ENCODE measurements around the gene S100Z.
A peak's percentile ranks its signal among the peaks of the same experiment; 100 is the strongest.
"Not testable (repeated sequence)": the region's sequence is repeated elsewhere in the genome, so short reads cannot be mapped to it uniquely, and the experiment has no call there.

S100Z gene

DNA sequence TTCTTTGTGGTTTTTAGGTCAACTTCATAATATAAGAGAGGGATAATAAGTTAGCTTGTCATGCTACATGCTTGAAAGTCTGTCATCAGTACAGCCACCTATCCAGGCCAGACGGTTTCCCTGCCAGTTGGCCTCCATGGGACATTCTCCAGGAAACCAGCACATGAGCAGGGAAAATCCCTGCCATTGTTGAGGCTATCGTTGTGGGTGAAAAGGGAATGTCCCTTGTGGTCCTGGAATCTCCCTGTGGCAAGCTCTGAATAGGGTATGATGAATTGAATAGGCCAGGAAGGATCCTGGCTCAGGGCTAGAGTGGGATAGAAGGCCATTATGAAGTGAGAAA, 18.7 kb upstream of the S100Z start:
- DNase-seq: no peak

DNA sequence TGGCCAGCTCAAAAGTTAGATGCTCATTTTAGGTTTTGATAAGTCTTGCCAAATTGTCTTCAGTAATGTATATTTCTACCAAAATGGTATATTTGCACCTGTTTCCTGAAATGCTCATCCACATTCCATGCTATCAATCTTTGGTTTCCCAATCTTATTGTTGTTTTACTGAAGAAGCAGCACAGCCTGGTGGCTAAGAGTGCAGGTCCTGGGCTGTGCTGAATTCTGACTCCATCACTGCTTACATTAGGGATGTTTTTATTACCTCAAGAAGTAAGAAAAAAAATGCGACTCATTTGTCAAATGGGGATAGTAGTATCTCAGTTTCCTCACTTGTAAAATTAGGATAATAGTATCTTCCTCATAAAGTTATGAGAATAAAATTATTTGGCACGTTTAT, 13.6 kb upstream of the S100Z start:
- DNase-seq: no peak

DNA sequence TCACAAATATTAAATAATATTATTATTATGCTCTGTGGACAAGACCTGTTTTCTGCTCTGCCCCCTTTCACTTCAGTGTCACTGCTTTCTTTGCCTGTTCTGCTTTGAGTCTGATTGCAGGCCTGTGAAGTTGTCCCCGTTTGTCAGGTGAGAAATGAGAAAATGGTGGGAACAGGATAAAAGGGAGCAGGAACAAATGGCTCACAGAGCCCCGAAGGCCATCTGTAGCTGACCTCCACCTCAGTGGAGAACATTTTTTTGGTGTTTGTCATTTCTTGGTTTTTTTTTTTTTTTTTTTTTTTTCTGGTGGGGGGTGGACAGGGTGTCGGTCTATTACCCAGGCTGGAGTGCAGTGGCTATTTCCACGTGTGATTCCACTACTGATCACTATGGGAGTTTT, 13.2 kb upstream of the S100Z start:
- no peak for DNase-seq

- DNase-seq: no peak
Measured at GRCh38 chr5:76838481-76839261, 11.1 kb upstream of the S100Z start.

GRCh38 chr5:76841361-76841760, 8.5 kb upstream of the S100Z start:
- DNase-seq: no peak

- no peak for DNase-seq
Measured at GRCh38 chr5:76845890-76846289, 3.9 kb upstream of the S100Z start.

- no peak for DNase-seq
Measured at GRCh38 chr5:76850543-76851145, 830 bp downstream of the S100Z start.

DNA sequence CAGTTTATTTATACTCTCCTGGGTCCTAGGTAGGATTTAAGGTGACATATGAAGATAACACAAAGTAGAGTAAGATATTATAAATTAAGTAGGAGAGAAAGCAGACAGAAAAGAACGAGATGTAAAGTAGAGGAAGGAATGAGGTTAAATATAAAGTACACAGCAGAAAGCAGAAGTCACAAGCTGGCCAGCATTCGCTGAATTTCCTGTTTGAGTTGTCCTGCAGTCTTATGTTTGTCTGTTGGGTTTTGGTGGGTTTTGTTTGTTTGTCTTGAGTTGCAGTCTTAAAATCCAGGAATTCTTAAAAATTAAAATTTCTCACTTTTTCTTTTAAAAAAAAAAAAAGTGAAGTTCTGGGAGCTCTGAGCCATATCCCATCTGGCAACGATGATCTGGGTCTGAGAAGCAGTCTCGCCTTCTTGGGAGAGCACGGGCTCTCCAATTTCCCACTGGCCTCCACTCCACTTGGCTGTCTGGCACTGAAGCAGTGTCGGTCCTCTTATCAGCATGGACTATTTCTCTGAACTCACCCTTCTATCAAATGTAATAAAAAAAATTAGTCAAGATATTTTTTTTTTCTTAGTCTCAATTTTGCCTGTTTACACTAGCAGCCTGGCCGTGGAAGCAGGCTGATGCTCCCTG, 2.0 kb downstream of the S100Z start:
- DNase-seq: no peak

DNA sequence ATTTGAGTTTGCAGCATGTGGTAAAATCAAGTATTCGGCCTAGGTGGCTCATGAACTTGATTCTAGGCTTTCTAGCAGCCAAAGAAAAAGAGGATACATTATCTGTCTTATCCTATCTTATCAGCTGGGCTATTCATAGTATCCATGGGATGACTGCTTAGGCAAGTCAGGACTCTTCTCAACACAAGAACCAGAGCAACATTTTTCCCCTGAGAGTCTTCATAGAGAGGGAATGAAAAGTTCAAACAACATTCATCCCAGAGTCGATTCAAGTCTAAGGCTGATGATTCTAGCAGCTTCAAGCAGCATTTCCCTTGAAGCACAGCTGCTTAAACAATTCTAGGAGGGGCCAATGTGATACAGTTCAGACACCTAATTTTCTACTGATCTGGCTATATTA, 3.0 kb downstream of the S100Z start:
- DNase-seq: no peak

DNA sequence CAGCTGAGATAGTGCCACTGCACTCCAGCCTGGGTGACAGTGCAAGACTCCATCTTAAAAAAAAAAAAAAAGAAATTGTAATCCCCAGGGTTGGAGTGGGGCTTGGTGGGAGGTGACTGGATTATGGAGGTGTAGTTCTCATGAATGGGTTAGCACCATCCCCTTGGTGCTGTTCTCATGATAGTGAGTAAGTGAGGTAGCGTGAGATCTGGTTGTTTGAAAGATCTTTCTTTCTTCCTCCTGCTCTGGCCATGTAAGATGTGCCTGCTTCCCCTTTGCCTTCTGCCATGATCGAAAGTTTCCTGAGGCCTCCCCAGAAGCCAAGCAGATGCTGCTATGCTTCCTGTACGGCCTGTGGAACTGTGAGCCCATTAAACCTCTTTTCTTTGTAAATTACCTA, 3.9 kb downstream of the S100Z start:
- not testable (repeated sequence) for DNase-seq

- DNase-seq: no peak
Measured at GRCh38 chr5:76854644-76855043, 4.8 kb downstream of the S100Z start.

DNA sequence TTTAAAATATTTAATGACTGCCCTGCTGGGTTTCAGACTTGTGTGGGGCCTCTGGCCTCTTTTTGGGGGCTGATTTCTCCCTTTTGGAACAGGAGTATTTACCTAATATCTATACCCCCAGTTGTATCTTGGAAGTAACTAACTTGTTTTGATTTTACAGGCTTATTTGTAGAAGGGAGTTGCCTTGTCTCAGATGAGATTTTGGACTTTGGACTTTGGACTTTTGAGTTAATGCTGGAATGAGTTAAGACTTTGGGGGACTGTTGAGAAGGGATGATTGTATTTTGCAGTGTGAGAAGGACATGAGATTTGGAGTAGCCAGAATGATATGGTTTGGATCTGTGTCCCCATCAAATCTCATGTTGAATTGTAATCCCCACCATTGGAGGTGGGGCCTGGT, 5.7 kb downstream of the S100Z start:
- not testable (repeated sequence) for DNase-seq

GRCh38 chr5:76855961-76856360, 6.1 kb downstream of the S100Z start:
- no peak for DNase-seq

DNA sequence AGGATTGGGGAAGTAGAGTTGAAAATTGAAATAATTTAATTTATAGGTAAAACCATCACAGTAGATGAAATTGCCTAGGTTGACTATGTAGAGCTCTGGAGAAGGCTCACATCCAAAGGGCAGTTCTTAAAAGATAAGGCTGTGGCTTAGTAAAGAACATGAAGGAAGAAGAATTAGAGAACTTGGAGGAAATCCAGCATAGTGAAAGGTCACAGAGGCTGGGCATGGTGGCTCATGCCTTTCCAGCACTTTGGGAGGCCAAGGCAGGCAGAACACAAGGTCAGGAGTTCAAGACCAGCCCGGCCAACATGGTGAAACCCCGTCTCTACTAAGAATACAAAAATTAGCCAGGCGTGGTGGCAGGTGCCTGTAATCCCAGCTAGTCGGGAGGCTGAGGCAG, 7.0 kb downstream of the S100Z start:
- not testable (repeated sequence) for DNase-seq

DNA sequence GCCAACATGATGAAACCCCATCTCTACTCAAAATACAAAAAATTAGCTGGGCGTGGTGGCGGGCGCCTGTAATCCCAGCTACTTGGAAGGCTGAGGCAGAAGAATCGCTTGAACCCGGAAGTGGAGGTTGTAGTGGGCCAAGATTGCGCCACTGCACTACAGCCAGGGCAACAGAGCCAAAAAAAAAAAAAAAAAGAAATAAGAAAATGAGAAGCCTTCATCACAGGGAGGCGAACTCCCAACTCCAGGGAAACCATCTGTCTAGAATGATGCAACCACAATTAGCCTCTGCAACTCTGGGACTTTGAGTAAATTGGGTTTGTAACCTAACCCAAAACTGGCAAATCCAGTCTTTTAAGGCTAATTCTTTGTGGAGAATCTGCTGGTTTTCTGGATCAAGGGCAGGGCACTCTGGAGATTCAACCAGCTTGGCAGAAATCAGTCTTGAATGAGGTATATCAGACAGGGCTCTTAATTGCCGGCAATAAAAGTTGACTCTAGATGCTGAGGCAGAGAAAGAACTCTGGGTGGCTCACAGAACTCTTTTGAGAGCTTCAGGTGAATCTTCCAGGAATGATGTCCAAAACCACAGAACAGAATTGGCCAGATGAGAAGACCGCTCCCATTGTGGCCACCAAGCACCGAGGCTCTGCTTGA, 9.9 kb downstream of the S100Z start:
- no peak for DNase-seq

DNA sequence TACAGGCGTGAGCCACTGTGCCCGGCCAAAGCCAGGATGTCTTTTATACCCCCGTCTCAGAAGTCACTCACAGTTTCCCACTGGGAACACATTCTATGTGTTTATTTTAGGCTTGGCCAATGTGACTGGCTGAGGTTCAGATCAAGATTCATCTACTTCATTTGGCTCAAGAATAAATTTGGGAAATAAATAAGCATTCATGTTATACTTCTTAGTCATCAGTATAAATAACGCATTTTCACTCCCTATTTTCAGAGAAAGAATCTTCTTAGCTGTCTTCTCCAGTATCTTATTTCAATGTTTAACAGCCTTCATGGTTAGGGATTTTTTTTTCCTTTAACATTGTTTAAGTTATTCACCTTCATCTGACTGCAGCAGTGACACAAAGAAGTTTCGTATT, 11.8 kb downstream of the S100Z start:
- no peak for DNase-seq

- no peak for DNase-seq
Measured at GRCh38 chr5:76863001-76863400, 13.2 kb downstream of the S100Z start.

DNA sequence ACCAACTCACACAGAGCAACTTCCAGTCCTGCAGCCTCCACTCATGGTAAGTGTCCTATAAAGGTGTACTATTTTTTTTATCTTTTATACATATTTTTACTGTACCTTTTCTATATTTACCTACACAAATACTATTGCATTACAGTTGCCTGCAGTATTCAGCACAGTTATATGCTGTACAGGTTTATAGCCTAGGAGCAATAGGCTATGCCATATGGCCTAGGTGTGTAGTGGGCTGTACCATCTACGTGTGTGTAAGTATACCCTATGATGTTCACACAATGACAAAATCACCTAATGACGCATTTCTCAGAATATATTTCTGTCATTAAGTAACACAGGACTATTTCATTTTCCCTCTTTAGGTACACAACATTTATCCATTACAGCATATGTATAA, 16.7 kb downstream of the S100Z start:
- DNase-seq: no peak

DNA sequence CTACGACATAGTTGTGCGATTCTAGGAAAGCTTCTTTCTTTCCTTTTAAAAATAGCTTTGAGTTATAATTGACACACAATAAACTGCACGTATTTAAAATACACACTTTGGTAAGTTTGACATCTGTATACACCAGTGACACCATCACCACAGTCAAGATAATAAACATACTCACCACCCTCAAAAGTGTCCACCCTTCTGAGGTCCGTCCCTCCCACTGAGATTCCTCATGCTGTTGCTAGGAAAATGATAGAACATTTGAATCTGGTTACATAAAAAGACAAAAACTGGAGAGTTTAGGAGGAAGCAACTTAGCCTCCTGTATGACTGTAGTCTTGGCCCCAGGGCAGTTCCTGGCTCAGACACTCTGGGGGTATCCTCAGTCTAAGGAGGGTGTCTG, 17.2 kb downstream of the S100Z start:
- DNase-seq: no peak

DNA sequence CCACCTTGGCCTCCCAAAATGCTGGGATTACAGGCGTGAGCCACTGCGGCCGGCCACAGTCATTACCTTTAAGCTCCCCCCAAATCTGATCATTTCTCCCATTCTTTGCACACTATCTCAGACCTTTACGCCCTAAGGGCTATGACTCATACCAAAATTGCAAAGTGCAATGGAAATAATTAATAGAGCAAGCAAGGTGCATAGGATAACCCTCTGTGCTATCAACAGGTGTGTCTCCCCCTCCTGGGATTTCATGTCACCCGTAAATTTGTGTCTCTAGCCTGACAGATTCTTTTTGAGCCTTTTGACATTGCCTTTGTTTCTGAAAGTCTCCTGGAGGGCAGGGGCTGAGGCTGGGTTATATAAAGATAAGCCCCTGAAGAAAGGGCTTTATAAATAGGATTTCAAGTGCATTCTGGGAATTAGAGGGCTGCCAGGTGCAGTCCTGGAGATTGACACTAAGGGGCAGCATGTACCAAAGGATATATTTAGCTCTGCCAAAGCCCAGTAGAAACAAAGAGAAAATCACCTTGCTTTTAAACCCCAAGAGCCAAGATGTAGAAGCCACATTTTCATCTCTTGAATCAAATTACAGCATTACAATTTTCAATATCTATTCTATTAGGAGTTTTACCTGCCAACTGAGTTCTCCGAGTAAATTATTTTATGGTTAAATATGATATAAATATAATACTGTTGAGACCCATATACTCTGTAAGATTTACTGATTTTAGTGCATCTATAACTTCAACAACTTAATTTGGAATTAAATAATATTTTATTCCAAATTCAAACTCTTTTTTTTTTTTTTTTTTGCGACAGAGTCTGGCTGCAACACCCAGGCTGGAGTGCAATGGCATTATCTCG, 18.2 kb downstream of the S100Z start:
- peak; percentile 15 for DNase-seq

DNA sequence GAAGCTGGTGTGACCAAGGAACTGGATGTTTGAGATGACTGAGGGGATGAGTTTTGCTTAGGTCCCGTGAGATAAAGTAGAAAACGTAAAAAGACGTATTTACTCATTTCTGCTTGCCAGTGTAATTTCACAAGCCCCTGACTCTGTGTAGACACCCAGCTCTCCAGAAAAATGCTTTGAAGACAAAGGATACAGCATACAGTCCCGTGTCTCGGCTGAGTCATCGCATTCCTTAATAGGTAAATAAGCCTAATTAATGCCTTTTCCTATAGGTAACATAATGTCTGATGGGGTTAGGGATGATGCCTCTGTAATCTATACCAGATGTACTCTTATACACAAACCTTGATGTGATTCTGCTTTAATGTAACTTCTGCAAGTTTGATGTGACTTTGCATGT, 20.2 kb downstream of the S100Z start:
- no peak for DNase-seq

DNA sequence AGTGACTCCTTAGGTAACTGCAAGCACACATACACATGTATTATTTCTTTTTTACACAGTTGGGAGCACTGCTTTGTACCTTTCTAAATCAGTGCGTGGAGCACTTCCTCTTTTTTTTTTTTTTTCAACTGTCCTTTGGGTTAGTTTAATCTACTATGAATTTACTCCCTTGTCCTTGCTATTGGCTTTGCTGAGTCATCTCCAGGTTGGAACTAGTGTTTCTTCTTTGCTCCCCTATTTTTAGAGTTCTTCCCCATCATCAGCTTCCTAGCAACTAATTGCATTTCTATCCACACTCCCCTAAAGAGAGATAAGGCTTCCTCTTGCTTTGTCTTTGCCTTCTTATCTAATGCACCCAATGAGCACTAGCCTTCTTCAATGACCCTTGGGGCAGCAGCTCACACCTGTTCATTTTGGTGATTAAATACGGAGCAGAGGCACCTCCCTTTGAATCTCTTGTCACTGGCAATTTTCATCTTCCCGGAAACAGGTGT, 24.3 kb downstream of the S100Z start:
- no peak for DNase-seq
